Fibroblast of the aortic adventitia (primary cell): ENCODE results near the gene XYLB. TPM values are rescaled to one million over a fixed set of nuclear protein-coding genes. Genes with fewer than 3 reads are reported as not detected.

Source experiments
- DNase-seq: peaks from one replicate; pipeline ENCODE4 v3.0.0-alpha.2; 2010; ENCODE audit warnings: low read depth
- H3K4me3 ChIP-seq: 2 replicates; pipeline ENCODE4 v1.5.1; 2011; ENCODE audit warnings: low read depth, mild to moderate bottlenecking, control low read depth, low read length, moderate library complexity
- CTCF ChIP-seq: IDR thresholded peaks from 2 replicates; pipeline ENCODE4 v1.5.1; 2011; ENCODE audit warnings: mild to moderate bottlenecking, low read length, control low read depth, inconsistent platforms; ENCODE audit not compliant: insufficient read depth
- total RNA-seq: library from RNA; depleted of rRNA; stranded (reverse); fragments of >200 nt; gene quantifications from 2 replicates; pipeline ENCODE4 v1.2.3, GENCODE V29; 2012; ENCODE audit warnings: low replicate concordance

XYLB gene
- total RNA-seq, 1 donor: 12.2 TPM

- no peak for DNase-seq
- TF ChIP-seq CTCF: no peak
- no peak overlapping the region for H3K4me3 ChIP-seq
Measured at GRCh38 chr3:38311476-38311875, 35.1 kb upstream of the XYLB start.

DNA sequence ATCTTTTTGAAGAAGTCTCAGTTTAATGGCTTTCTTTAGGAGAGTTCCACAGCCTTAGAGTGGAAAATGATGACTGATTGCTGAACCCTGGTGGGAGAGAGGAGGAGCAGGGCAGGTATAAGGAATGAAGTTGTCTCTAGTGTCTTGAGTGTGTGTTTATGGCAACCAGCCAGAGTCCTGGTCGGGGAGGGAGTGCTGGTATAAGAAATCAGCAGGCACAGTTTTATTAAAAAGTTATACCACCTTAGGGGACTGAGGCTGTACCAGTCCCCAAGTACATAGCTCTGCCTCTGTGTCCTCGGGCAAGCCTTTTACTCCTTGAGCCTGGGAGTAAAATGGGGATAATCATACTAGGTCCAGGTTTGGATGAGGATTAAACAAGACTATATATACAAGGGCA lies 34.6 kb upstream of the XYLB start:
- TF ChIP-seq CTCF: no peak
- no peak for DNase-seq
- no peak overlapping the region for H3K4me3 ChIP-seq

- H3K4me3 ChIP-seq: no peak overlapping the region
- no peak for DNase-seq
- TF ChIP-seq CTCF: no peak
Measured at GRCh38 chr3:38312356-38312755, 34.2 kb upstream of the XYLB start.

GRCh38 chr3:38313263-38313662 lies 33.3 kb upstream of the XYLB start:
- no peak overlapping the region for H3K4me3 ChIP-seq
- DNase-seq: no peak
- TF ChIP-seq CTCF: no peak

DNA sequence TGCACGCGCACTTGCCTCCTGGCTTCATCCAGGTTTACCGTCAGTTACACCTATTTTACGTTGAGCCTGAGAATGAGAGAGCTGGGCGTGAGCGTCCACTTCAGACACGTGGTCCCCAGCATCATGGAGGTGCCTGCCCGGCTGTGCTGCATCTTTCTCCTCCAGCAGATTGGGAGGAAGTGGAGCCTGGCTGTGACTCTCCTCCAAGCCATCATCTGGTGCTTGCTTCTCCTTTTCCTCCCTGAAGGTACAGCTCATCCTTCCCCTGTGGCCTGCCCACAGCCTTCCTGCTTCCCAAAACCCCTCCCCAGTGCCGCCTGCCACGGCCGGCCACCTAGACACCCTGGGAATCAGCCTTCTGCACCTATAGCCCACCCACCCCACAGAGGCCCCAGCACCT lies 32.9 kb upstream of the XYLB start:
- DNase-seq: no peak

DNA sequence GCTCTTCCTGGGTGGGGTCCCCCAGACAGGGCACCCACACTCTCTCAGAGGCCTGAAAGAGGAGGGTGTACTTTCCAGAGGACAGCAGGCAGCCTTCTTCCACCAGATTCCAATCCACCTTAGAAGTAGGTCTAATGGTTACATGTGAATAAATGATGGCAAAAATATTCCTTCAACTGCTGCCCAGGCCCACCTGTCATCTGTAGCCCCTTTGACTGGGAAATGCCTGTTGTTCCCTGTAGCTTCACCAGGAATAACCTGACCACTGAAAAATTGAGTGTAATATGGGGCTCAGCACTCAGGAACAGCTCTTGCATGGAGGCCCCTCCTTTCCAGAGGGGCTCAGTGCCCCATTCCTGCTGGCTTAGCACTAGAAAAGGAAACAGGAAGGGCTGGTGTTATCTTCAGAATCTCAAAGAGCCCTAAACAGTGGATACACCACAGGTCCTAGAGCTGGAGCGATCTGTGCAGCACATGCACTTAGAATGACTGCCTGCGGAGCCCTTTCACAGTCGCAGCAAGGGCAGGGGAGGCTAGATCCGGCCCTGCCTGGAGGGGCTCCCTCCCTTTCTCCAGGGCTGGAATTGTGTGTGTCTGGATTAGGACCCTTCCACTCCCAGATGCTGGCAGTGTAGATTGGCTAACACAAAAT lies 32.3 kb upstream of the XYLB start:
- no peak for DNase-seq
- no peak overlapping the region for H3K4me3 ChIP-seq
- no peak for TF ChIP-seq CTCF

More for the DNA sequence above, 32.9 kb upstream of the XYLB start:
- H3K4me3 ChIP-seq: no peak overlapping the region
- TF ChIP-seq CTCF: no peak
